HG03139 (cell line): ENCODE results near the gene SDK1.

ENCODE experiments used
- ATAC-seq: cut with Tn5 transposase; IDR thresholded peaks from one replicate; pipeline ENCODE4 v1.9.1; 2021; ENCODE audit not compliant: unreplicated experiment

The SDK1 gene

DNA sequence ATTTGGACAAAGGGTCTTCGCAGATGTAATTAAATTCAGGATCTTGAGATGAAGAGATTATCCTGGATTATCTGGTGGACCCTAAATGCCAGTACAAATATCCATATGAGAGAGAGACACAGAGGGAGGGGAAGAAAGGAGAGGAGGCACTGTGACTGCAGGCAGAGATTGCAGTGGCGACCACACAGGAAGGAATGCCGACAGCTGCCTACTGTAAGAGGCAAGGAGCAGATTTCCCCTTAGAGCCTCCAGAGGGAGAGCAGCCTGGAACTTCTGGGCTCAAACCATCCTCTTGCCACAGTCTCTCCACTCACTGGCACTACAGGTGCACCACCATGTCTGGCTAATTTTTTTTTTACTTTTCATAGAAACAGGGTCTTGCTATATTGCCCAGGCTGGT lies 152.3 kb downstream of the SDK1 start:
- ATAC-seq = no peak

DNA sequence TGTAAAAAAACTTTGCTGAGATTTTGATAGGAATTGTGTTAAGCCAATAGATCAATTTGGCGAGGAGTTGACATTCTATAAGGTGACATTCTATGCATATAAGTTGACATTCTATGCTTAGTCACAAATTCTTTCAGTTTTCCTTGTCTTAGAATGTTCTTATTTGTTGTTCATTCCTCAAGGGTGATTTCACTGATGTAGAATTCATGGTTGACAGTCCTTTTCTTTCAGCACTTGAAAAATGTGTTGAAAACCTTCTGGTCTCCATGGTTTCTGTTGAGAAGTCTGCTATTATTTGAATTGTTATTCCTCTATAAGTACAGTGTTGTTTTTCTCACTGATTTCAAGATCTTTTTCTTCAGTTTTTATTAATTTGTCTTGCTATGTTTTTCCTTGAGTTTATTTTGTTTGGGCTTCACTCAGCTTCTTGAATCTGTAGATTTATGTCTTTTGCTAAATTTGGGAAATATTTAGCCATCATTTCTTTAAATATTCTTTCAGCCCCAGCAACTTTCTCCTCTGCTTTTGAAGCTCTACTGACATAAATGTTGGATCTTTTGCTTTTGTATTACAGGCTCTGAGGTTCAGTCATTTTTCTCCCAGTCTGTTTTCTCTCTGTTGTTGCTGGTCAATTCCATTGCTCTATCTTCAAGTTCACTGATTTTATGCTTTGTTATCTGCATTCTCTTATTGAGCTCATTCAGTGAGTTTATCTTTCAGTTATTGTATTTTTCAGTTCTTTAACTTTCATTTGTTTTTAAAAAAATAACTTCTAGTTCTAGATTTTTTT lies 154.9 kb downstream of the SDK1 start:
- ATAC-seq = no peak

DNA sequence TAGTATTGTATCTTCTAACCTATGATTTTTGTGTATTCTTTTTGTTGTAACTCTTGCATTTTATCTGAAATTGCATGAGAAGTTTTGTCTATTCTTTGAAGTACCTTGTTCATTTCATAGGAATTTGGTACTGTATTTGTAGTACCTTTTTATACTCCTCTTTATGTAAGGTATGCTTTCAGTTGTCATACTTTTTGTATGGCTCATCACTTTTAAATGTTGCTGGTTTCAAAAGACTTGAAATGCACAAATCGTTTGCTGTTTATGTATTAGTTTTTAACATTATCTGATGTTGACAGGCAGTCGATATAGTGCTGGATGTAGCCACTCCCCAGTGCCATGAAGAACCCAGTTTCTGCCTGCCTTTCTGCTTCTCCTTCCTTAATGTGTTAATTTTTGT lies 158.1 kb downstream of the SDK1 start:
- ATAC-seq = no peak

DNA sequence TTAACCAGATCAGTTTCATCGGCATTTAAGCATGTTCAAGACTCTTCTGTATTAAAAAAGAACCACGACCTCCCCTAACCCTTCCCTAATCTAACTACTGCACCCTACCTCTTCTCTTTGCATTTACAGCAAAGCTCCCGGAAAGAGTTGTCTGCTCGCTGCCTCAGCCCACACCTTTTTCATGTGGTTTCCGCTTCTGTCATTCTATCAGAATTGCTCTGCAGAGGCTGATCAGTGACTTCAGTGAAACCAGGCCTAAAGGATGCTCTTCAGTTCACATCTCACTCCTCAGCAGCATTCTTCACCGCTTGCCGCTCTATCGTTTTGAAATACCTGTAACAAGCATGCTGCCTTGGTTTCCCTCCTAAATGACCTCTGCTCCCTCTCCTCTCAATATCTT lies 160.9 kb downstream of the SDK1 start:
- no peak for ATAC-seq

DNA sequence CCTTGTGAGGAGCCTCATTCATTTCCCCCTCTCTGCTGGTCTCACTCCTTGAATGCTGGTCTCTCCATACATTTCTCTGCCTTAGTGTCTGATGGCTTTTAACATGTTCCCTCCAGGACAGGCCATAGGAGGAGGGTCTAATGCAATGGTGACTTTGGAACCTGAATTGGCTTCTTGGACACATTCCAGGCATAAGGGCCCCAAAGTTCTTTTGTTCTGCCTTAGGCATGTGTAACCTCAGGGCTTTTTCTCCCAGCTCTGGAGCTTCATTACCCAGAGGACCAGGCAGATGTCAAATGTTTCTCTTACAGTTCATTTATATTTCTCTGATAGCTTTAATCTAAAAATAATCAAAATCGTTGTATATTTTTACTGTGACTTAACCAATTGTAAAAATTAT lies 162.6 kb downstream of the SDK1 start:
- ATAC-seq = no peak

DNA sequence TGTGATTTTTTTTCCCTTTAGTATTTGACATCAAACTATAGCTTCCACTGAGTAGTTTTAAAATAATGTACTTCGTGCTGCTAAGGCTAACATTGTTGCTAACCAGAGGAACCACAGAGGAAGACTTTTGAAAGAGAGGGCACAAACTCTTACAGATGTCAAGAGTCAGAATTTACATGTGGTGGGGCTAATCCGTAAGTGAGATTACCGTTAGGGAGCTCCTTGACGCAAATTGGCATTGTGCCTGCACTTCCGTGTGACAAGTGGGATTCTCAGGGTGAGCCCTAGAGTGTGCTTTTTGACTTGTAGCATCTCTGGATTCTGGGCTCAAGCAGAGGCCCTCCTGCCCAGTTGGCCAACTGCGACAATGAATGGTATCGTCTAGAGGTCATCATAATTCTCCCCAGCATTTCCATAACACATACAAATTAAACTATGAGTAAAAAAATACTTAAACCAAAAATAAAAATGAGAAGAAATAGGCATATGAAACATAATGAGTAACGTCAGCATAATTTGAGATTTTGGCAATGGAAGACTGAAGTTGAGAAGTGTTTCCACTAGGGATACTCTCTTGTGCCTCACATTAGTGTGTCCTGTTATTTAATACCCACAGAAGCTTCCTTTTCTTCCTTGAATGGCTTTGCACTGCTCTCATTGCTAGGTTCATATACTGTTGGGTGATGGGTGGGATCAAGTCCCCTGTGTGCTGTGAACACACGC lies 164.0 kb downstream of the SDK1 start:
- ATAC-seq = no peak

DNA sequence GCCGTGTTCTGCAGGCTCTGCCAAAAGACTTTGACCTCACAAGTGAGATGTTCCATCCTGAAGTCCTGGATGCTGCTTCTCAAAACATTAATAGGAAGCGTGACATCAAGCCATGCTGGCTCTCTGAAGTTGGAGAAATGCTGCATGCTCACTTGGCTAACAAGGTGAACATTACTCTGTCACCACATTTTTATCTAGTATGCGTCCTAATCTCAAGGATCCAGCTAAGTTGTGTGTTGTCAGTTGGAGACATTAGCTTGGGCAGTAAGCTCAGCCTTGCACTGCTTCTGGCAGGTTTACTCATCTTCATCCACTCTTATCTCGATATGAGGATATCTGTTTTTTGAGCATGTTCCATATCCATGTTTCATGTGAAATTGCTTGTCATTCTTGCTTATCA lies 165.2 kb downstream of the SDK1 start:
- ATAC-seq = no peak

DNA sequence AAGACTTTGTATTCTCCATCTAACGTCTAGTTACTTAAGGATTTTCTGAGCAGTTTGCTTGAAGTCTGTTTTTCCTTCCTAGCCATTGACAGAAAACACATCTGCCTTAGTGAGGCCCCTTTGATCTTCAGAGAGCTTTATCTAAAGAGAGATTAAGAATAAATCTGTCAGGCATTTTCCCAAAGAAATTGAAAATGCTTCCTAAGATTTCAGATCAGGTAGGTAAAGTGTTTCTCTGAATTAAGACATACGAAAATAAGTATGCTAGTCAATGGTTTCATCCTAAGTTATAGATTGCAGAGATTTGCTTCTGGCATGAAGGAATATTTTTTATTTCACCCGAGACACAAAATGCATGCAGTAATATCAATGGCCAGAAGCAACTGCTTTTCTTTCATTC lies 168.6 kb downstream of the SDK1 start:
- no peak for ATAC-seq

DNA sequence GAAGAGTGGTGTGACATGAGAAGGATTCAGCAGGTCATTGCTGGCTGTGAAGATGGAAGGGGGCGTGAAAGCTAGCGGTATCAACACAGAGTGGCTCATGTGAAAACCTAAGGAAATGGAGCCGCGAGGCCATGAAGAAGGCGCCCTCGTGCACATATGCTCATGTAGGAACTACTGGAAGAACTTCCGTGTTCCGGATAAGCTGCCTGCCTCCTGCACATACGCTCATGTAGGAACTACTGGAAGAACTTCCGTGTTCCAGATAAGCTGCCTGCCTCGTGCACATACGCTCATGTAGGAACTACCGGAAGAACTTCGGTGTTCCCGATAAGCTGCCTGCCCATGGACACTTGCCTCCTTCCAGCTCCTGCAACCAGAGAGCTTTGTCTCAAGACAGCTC lies 179.1 kb downstream of the SDK1 start:
- ATAC-seq = no peak

DNA sequence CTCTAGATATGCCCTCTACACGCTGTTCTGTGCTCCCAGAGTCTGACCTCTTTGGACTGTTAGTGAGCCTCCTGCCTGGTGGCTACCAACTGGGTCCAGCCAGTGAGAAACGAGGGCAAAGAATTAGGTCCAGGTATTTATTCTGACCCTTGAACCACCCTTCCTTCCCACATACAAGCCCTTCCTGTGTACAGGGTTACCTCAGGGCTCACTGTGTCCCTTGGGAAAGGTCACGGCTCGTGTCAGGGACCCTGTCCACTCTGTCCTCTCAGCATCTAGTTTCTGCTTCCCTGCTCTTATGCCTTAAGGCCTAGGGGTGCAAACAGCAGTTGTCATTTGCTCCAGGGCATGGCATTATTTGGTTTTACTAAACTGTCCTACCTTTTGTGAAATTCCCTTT lies 180.4 kb downstream of the SDK1 start:
- ATAC-seq = no peak

DNA sequence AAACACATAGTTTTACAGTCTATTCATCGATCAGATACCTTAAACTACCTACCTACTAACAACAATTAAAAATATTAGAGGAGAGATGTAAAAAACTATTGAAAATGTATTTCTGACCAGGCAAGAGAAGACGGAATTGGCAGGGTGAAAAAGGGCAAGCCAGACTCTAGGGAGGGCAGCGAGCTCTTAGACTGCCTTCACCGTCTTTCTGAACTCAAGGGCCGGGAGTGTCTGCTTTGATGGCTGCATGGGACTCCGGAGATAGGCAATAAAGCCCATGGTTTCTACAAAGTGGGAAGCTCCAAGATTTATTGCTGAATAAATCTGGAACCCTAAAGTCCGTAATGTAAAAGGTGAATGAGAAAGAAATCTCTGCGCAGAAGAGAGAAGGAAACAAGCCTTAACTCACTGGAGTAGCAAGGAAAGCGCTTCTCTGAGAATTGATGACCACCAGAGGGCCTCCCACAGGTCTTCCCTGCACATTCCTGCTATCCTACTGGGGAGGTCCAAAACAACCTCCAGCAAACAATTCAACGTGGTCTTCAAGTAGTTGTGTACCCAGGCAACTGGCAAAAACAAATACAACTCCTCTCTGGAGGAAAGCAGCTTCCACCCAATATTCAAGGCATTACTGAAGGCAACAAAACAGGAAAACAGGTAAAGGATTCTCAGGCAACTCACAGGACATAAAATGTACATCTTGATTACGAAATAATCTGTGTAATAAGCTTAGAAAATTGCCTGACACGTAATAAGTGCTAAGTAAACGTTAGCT lies 181.3 kb downstream of the SDK1 start:
- no peak for ATAC-seq

DNA sequence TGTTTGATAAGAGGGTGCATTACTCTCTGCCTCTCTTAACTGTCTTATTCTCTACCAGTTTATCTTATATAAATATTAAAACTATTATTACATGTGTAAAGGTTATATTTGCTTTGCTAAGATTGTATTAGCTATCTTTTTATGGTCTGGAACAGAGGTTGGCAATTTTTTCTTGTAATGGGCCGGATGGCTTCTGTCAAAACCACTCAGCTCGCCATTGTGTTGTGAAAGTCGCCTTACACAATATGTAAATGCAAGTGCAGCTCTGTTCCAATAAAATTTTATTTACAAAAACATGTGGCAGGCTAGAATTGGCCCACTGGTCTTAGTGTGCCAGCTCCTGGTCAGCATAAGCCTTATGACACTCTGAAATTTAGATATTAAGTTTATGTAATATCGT lies 185.8 kb downstream of the SDK1 start:
- no peak for ATAC-seq

DNA sequence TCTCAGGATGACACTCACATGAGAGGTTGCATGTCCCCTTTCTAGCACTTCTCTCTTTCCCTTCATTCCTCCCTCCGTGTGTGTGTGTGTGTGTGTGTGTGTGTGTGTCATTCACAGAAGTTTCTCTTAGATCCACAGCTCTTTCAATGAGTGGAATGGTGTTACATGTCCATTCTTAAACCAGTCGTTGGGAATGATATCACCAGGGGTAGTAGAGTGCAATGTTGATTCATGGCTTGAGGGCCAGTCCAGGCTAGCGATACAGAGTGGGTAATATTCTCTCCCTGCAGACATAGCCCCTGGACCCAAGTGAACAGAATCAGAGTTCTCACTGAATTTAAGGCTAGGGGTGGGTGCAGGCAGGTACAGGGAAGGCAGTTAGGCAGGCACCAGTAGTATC lies 187.8 kb downstream of the SDK1 start:
- ATAC-seq = no peak

DNA sequence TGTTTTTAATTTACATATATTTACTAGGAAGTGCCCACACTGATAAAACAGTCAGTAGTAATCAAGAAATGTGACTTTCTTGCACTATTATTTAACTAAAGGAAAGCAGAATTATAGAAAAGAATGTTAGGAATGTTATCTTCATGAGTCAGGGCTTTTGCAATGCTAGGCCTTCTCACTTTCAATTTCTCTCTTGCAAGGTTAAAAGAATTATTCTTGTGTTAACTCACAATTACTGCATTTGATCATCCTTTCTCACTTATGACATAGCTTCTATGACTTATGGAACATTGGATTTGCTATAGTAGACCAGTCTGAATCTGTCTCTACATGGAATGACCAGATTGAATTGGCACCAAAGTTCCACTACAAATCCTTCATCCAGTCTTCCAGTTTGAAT lies 192.4 kb downstream of the SDK1 start:
- no peak for ATAC-seq

DNA sequence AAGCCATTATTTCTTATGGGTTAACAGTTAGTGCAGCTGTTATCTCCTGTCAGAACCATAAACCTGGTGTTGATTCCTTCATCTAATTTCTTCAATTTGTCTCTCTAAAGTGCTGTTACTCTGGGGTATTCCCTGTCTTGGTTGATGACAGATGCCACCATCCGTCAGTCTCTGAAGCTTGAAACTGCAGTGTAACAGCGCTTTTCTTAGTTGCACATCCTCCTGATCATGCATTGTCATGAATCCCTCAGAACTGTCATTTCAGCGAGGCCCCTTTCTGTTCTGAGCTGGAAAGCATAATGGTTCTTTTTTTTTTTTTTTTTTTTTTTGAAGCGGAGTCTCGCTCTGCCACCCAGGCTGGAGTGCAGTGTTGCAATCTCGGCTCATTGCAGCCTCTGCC lies 193.9 kb downstream of the SDK1 start:
- no peak for ATAC-seq

DNA sequence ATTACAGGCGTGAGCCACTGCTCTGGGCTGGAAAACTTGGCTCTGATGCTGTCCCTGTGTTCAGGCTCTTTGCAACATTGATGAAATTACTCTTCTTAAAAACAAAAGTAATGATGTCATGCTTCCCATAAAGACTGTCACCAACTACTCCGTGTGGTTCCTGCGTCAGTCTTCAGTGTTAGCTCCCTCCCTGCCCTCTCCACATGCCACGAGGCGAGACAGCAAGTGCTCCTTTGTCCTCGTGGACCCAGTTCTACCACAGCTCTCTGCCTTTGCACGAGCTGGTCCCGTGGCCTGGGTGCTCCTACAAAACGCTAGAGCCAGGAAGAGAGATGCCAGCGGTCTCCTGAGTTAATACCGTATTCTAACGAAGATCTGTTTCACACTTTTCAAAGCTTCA lies 194.5 kb downstream of the SDK1 start:
- no peak for ATAC-seq

DNA sequence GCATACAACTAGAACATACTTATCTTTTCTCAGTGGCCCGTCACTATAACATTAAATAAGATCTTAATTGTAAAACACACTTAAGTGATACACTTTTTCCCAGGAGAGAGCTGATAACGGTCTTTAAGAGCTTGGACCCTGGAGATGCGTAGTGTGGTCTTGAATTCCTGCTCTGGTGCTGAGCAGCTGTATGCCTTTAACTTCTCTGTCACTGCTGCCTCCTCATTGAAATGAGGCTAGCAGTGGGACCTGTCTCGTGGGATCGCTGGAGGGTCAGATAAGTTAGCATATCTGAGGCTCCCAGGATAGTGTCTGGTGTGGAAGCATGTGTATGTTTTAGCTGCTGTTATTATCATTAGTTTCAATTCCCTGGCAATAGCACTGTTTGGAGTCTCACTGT lies 194.9 kb downstream of the SDK1 start:
- no peak for ATAC-seq

DNA sequence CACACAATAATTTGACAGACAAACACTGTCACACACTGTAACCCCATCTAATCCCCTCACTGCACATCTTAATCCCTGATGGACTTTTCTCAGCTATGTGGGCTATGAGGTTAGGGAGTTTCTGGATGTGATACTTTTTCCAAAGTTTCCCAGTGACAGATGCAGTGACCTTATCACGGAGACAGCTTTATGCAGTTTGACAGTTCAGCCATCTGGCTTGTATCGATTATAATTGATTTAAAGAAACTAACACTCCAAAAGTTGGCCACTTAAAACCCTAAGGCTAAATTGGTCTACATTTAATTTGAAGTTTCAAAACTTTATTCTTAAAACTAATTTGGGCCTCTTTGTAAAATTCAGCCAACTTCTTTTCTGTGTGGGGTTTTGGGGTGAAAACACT lies 196.7 kb downstream of the SDK1 start:
- no peak for ATAC-seq

DNA sequence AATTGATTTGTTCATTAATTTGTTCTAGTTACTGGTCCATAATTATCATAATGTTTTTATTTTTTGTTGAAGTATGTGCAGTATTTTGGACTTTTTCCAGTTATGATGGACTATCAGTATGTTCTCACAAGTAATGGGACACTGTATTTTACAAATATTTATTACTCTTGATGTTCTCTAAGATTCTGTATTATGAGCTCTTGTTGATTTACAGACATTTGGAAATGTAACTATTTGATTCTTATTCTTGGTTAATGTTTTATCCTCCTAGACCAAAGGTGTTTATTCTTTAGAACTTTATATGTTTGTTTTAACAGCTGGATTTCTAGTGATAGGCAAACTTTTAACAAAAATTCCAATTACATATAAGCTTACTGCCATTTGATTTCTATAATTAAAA lies 200.6 kb downstream of the SDK1 start:
- no peak for ATAC-seq

DNA sequence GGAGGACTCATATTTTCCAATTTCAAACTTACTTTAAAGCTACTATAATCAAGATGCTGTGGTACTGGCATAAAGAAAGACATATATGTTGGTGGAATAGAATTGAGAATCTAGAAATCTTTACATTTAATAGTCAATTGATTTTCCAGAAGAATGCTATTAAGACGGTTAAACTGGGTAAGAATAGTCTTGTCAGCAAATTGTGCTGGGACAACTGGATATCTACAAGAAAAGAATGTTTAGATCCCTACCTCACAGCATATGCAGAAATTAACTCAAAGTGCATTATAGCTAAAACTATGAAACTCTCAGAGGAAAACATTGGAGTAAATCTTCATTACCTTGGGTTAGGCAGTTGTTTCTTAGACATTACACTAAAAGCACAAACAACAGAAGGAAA lies 203.3 kb downstream of the SDK1 start:
- no peak for ATAC-seq

DNA sequence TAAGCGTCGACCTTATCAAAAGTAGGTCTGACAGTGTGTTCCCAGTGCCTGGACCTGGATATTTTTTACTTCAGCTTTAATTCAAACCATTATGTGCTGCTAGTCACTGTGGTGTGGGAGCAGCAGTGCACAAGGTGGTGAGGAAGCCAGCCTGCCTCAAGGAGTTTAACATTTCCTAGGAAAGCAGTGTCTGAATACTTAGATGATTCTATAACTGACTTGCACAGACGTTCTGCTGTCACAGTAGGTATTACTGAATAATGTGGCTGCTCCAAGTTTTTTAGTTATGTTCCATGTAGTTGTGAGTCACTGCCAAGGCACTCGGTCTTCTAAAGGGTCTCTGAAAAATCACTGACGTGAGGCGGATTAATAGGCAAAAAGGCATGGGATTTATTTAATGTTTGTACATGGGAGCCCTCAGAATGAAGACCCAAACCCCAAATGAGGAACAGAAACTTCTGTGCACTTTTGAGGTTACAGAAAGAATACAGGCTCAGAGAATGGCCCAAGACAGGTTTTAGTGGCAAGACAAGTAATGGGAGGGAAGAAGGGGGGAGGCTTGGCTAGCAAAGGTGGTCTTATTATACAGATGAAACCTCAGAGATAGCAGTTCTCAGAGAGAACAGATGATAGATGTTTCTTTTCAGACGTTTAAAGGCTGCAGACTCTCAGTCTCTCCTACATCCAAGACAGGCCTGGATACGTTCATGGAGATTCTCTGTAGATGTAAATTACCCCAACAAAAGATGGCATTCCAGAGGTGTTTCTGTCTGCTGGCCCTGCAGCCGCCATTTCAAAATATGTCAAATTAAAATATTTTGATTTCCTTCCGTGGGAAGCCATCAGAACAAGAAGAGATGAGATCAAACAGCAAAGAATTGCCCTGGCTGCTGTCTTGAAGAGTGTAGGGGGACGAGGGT lies 209.3 kb downstream of the SDK1 start:
- ATAC-seq = no peak
